ENCODE results near the gene PLVAP. TPM values are rescaled to one million over a fixed set of nuclear protein-coding genes. Genes with fewer than 3 reads are reported as not detected.

The PLVAP gene
- total RNA-seq, 1 donor from 2014 or later: 0.95 TPM

DNA sequence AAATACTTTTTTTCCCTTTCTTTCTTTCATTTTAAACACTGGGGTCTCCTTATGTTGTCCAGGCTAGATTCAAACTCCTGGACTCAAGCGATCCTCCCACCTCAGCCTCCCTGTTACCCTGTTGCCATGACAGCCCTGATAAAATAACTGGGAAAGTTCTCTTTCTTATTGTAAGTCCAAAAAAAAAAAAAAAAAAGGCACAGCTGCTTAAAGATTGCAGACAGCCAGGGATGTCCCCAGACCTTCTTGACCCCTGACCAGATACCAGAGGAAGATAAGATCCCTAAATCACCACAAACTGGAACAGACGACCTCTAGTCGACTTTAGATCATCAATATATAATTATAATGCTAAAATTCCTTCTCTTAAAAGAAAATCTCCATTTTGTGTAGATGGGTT lies 41.6 kb upstream of the PLVAP start:
- Histone ChIP-seq H2AFZ (ENCODE audit: low read depth, low read length) (no peak overlapping the region), H3K9ac (ENCODE audit: low read length) (no peak overlapping the region)
- H3K27ac Mint-ChIP-seq (ENCODE audit: unreplicated experiment): peak overlapping the region; percentile 95

GRCh38 chr19:17415121-17415520 lies 38.0 kb upstream of the PLVAP start:
- no peak for DNase-seq (ENCODE audit: low read depth)

More for the DNA sequence above, 41.6 kb upstream of the PLVAP start:
- Histone ChIP-seq H3K4me2 (ENCODE audit: low read length) (peak overlapping the region; percentile 91), H3K9me3 (ENCODE audit: insufficient read depth, low read depth, low read length) (no peaks in the 10 kb centered on the region), H3K27me3 (ENCODE audit: insufficient read depth, low read length) (peaks cover 17% of the 10 kb centered on the region), H3K27ac (ENCODE audit: low read depth, low read length) (no peak overlapping the region), H3K79me2 (ENCODE audit: insufficient read depth, low read length) (peaks cover 6% of the 10 kb centered on the region), H3K36me3 (ENCODE audit: insufficient read depth, low read length) (no peaks in the 10 kb centered on the region), H3K4me3 (ENCODE audit: insufficient read depth, low read depth, low read length) (no peak overlapping the region), H3K4me1 (ENCODE audit: insufficient read depth, low read length) (peaks cover 4% of the 10 kb centered on the region), H4K20me1 (ENCODE audit: insufficient read depth, low read length) (no peaks in the 10 kb centered on the region)
- H3K27me3 Mint-ChIP-seq (ENCODE audit: low read depth, unreplicated experiment): no peaks in the 10 kb centered on the region
- H3K4me1 Mint-ChIP-seq (ENCODE audit: low read depth, unreplicated experiment): peaks cover 1% of the 10 kb centered on the region
- TF ChIP-seq, protein P1, sequence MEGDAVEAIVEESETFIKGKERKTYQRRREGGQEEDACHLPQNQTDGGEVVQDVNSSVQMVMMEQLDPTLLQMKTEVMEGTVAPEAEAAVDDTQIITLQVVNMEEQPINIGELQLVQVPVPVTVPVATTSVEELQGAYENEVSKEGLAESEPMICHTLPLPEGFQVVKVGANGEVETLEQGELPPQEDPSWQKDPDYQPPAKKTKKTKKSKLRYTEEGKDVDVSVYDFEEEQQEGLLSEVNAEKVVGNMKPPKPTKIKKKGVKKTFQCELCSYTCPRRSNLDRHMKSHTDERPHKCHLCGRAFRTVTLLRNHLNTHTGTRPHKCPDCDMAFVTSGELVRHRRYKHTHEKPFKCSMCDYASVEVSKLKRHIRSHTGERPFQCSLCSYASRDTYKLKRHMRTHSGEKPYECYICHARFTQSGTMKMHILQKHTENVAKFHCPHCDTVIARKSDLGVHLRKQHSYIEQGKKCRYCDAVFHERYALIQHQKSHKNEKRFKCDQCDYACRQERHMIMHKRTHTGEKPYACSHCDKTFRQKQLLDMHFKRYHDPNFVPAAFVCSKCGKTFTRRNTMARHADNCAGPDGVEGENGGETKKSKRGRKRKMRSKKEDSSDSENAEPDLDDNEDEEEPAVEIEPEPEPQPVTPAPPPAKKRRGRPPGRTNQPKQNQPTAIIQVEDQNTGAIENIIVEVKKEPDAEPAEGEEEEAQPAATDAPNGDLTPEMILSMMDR (IDR thresholded peaks at IDR 0.05; ENCODE audit: insufficient read depth, low read depth, low read length): no peak
- TF ChIP-seq EZH2 (IDR thresholded peaks at IDR 0.05; ENCODE audit: insufficient read depth, low read length): no peak
- peaks cover 12% of the 10 kb centered on the region for H3K36me3 Mint-ChIP-seq (ENCODE audit: low read depth, unreplicated experiment)
- H3K4me3 Mint-ChIP-seq (ENCODE audit: unreplicated experiment): peak overlapping the region; percentile 89
- no peak for FAIRE-seq
- H3K9me3 Mint-ChIP-seq (ENCODE audit: unreplicated experiment): no peaks in the 10 kb centered on the region
- no peak for DNase-seq (ENCODE audit: low read depth)

DNA sequence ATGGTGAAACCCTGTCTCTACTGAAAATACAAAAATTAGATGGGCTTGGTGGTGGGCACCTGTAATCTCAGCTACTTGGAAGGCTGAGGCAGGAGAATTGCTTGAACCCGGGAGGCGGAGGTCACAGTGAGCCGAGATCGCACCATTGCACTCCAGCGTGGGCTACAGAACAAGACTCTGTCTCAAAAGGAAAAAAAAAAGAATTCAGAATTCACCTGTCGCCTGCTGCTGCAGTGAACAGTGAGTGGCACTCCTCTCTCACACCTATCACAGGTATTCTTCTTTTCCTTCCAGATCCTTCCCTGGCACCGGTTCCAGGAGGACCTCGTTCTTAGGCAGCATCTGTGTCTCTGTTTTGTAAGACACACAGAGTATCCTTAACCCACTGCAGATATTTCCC lies 37.0 kb upstream of the PLVAP start:
- Histone ChIP-seq H3K4me3 (ENCODE audit: insufficient read depth, low read depth, low read length) (no peak overlapping the region), H3K9me3 (ENCODE audit: insufficient read depth, low read depth, low read length) (no peaks in the 10 kb centered on the region), H2AFZ (ENCODE audit: low read depth, low read length) (no peak overlapping the region), H3K4me2 (ENCODE audit: low read length) (no peak overlapping the region), H3K9ac (ENCODE audit: low read length) (no peak overlapping the region), H3K4me1 (ENCODE audit: insufficient read depth, low read length) (no peaks in the 10 kb centered on the region), H3K27me3 (ENCODE audit: insufficient read depth, low read length) (peaks cover 29% of the 10 kb centered on the region), H3K27ac (ENCODE audit: low read depth, low read length) (no peak overlapping the region), H4K20me1 (ENCODE audit: insufficient read depth, low read length) (no peaks in the 10 kb centered on the region), H3K36me3 (ENCODE audit: insufficient read depth, low read length) (no peaks in the 10 kb centered on the region), H3K79me2 (ENCODE audit: insufficient read depth, low read length) (no peaks in the 10 kb centered on the region)
- no peaks in the 10 kb centered on the region for H3K27me3 Mint-ChIP-seq (ENCODE audit: low read depth, unreplicated experiment)
- TF ChIP-seq EZH2 (IDR thresholded peaks at IDR 0.05; ENCODE audit: insufficient read depth, low read length): no peak
- TF ChIP-seq, protein P1 (IDR thresholded peaks at IDR 0.05; ENCODE audit: insufficient read depth, low read depth, low read length): no peak
- no peak overlapping the region for H3K27ac Mint-ChIP-seq (ENCODE audit: unreplicated experiment)
- DNase-seq (ENCODE audit: low read depth) (no peak), FAIRE-seq (no peak)
- H3K4me1 Mint-ChIP-seq (ENCODE audit: low read depth, unreplicated experiment): peaks cover 3% of the 10 kb centered on the region
- H3K36me3 Mint-ChIP-seq (ENCODE audit: low read depth, unreplicated experiment): peaks cover 12% of the 10 kb centered on the region
- H3K4me3 Mint-ChIP-seq (ENCODE audit: unreplicated experiment): no peak overlapping the region
- no peaks in the 10 kb centered on the region for H3K9me3 Mint-ChIP-seq (ENCODE audit: unreplicated experiment)

More at GRCh38 chr19:17415121-17415520, 38.0 kb upstream of the PLVAP start:
- H3K79me2 ChIP-seq (ENCODE audit: insufficient read depth, low read length): no peaks in the 10 kb centered on the region
- H3K4me2 ChIP-seq (ENCODE audit: low read length): no peak overlapping the region
- peaks cover 12% of the 10 kb centered on the region for H3K36me3 Mint-ChIP-seq (ENCODE audit: low read depth, unreplicated experiment)
- no peaks in the 10 kb centered on the region for H3K27me3 Mint-ChIP-seq (ENCODE audit: low read depth, unreplicated experiment)
- H3K4me3 ChIP-seq (ENCODE audit: insufficient read depth, low read depth, low read length): no peak overlapping the region
- H3K27ac Mint-ChIP-seq (ENCODE audit: unreplicated experiment): no peak overlapping the region
- no peak overlapping the region for H3K4me3 Mint-ChIP-seq (ENCODE audit: unreplicated experiment)
- H3K9me3 Mint-ChIP-seq (ENCODE audit: unreplicated experiment): no peaks in the 10 kb centered on the region
- H3K36me3 ChIP-seq (ENCODE audit: insufficient read depth, low read length): no peaks in the 10 kb centered on the region
- no peak overlapping the region for H3K9ac ChIP-seq (ENCODE audit: low read length)
- no peak overlapping the region for H2AFZ ChIP-seq (ENCODE audit: low read depth, low read length)
- no peaks in the 10 kb centered on the region for H4K20me1 ChIP-seq (ENCODE audit: insufficient read depth, low read length)
- H3K27me3 ChIP-seq (ENCODE audit: insufficient read depth, low read length): peaks cover 29% of the 10 kb centered on the region
- TF ChIP-seq, protein P1 (IDR thresholded peaks at IDR 0.05; ENCODE audit: insufficient read depth, low read depth, low read length): no peak
- no peak for TF ChIP-seq EZH2 (IDR thresholded peaks at IDR 0.05; ENCODE audit: insufficient read depth, low read length)
- H3K9me3 ChIP-seq (ENCODE audit: insufficient read depth, low read depth, low read length): no peaks in the 10 kb centered on the region
- peaks cover 3% of the 10 kb centered on the region for H3K4me1 Mint-ChIP-seq (ENCODE audit: low read depth, unreplicated experiment)
- H3K4me1 ChIP-seq (ENCODE audit: insufficient read depth, low read length): no peaks in the 10 kb centered on the region
- H3K27ac ChIP-seq (ENCODE audit: low read depth, low read length): no peak overlapping the region
- FAIRE-seq: no peak
